ENCODE results near the gene ADGRL3. TPM values are rescaled to one million over a fixed set of nuclear protein-coding genes. Genes with fewer than 3 reads are reported as not detected.

The ADGRL3 gene
- total and polyA plus RNA-seq, 4 donors = 0.39 to 59.9 (median 2.9) TPM

DNA sequence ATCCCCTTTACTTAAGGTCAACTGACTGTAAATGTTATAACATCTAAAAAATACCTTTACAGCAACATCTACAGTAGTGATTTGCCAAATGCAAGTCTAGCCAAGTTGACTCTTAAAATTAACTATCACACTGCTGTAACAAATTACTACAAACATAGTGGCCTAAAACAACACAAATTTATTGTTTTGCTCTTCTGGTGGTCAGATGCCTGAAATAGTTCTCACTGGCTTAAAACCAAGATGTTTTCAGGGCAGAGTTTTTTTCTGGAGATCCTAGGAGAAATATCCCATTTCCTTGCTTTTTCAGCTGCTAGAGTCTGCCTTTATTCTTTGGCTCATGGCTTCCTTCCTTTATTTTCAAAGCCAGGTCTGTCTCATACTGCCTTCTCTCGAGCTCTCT lies 120.5 kb downstream of the ADGRL3 start:
- no peak overlapping the region for H3K9ac ChIP-seq (ENCODE audit: insufficient read depth in 1 of 2, low read length in 2 of 2)
- H3K36me3 ChIP-seq (ENCODE audit: control insufficient read depth in 4 of 4, insufficient read depth in 4 of 4, low read length in 4 of 4) = no peaks in the 10 kb centered on the region
- DNase-seq (no peak), ATAC-seq (ENCODE audit: insufficient read depth, low FRiP score) (no peak)
- H3K27ac ChIP-seq (ENCODE audit: low read depth in 1 of 2, low read length in 1 of 2) = no peak overlapping the region
- 66 to 79% methylated on average over 1 of the region's 1 CpG for WGBS, 2 donors
- no peak overlapping the region for H3K4me3 ChIP-seq
- no peaks in the 10 kb centered on the region for H3K27me3 ChIP-seq (ENCODE audit: control insufficient read depth in 3 of 3, insufficient read depth in 3 of 3, low read length in 2 of 3)
- TF ChIP-seq CTCF (IDR thresholded peaks at IDR 0.05; ENCODE audit: control extremely low read depth, extremely low read depth) = no peak
- H3K4me1 ChIP-seq (ENCODE audit: control insufficient read depth in 5 of 5, insufficient read depth in 5 of 5, low read length in 5 of 5) = no peaks in the 10 kb centered on the region
- H3K9me3 ChIP-seq (ENCODE audit: control insufficient read depth in 4 of 4, insufficient read depth in 3 of 4, low read length in 3 of 4) = peaks cover 0 to 6% (median 1%) of the 10 kb centered on the region in 4 donors

DNA sequence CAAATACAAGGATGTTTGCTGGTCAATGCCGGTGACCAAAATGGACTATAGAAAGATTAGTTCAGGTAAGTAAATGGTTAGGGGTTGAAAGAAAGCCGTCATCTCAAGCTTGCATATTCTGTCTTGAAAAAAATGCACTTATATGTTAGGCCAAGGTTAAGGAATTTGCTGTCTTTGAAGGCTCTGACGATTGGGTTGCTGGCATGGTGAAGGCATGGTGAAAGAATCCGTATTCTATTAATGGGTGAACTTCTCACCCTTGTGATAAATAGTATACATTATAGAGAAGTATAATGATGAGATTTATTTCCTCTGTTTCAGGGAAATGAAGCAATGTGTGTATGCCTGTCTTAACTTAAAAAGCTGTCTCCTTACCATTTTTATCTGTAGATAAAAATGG lies 132.6 kb downstream of the ADGRL3 start:
- peaks cover 0 to 3% (median 0%) of the 10 kb centered on the region in 5 donors for H3K4me1 ChIP-seq (ENCODE audit: control insufficient read depth in 5 of 5, insufficient read depth in 5 of 5, low read length in 5 of 5)
- H3K27me3 ChIP-seq (ENCODE audit: control insufficient read depth in 3 of 3, insufficient read depth in 3 of 3, low read length in 2 of 3) = no peaks in the 10 kb centered on the region
- DNase-seq (peak in 1 of 3 donors; percentile 20), ATAC-seq (ENCODE audit: insufficient read depth, low FRiP score) (no peak)
- no peak for TF ChIP-seq CTCF (IDR thresholded peaks at IDR 0.05; ENCODE audit: control extremely low read depth, extremely low read depth)
- peaks cover 0 to 5% (median 1%) of the 10 kb centered on the region in 4 donors for H3K9me3 ChIP-seq (ENCODE audit: control insufficient read depth in 4 of 4, insufficient read depth in 3 of 4, low read length in 3 of 4)
- H3K4me3 ChIP-seq = no peak overlapping the region
- H3K27ac ChIP-seq (ENCODE audit: low read depth in 1 of 2, low read length in 1 of 2) = no peak overlapping the region
- no peak overlapping the region for H3K9ac ChIP-seq (ENCODE audit: insufficient read depth in 1 of 2, low read length in 2 of 2)
- 65 to 73% methylated on average over 4 of the region's 4 CpGs for WGBS, 2 donors
- H3K36me3 ChIP-seq (ENCODE audit: control insufficient read depth in 4 of 4, insufficient read depth in 4 of 4, low read length in 4 of 4) = no peaks in the 10 kb centered on the region

DNA sequence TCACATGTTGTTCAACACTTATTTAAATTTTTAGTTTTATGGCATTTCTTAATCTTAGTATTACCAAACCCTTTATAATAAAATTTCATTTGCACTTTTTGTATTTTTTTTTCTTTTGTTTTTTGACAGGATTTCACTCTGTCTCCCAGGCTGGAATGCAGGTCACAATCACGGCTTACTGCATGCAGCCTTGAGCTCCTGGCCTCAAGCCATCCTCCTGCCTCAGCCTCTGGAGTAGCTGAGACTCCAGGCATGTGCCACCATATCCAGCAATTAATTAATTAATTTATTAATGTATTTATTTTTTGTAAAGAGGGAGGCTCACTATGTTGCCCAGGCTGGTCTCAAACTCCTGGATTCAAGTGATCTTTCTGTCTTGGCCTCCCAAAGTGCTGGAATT lies 133.4 kb downstream of the ADGRL3 start:
- peaks cover 0 to 5% (median 1%) of the 10 kb centered on the region in 4 donors for H3K9me3 ChIP-seq (ENCODE audit: control insufficient read depth in 4 of 4, insufficient read depth in 3 of 4, low read length in 3 of 4)
- no peak overlapping the region for H3K9ac ChIP-seq (ENCODE audit: insufficient read depth in 1 of 2, low read length in 2 of 2)
- peaks cover 0 to 3% (median 0%) of the 10 kb centered on the region in 5 donors for H3K4me1 ChIP-seq (ENCODE audit: control insufficient read depth in 5 of 5, insufficient read depth in 5 of 5, low read length in 5 of 5)
- no peak for TF ChIP-seq CTCF (IDR thresholded peaks at IDR 0.05; ENCODE audit: control extremely low read depth, extremely low read depth)
- ATAC-seq (ENCODE audit: insufficient read depth, low FRiP score) (no peak), DNase-seq (no peak)
- no peaks in the 10 kb centered on the region for H3K36me3 ChIP-seq (ENCODE audit: control insufficient read depth in 4 of 4, insufficient read depth in 4 of 4, low read length in 4 of 4)
- no peak overlapping the region for H3K27ac ChIP-seq (ENCODE audit: low read depth in 1 of 2, low read length in 1 of 2)
- H3K4me3 ChIP-seq = no peak overlapping the region
- WGBS, 2 donors = 73 to 75% methylated on average over 1 of the region's 1 CpG
- no peaks in the 10 kb centered on the region for H3K27me3 ChIP-seq (ENCODE audit: control insufficient read depth in 3 of 3, insufficient read depth in 3 of 3, low read length in 2 of 3)

DNA sequence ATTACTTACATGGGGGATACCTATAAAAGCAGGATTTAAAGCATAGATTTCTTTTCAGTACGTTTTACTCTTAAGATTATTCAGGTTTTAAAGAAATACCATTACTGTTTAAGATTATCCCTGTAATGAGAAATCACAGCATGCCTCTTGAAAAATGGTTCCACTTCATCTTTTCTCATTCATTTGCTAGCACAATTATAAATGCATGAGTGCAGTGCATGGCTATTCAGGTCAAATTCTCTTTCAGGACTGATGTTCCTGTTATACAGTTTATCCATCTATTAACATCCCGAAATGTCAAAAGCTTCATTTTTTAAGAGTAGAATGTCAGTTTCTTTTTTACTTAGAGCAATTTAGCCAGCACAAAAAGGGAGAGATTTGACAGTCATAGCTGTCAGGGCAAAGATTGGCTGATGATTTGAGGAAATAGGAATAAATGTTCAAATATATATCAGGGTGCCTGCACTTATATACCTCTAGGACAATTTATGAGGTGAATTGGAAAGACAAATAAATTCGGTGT lies 135.2 kb downstream of the ADGRL3 start:
- no peak overlapping the region for H3K4me3 ChIP-seq
- H3K9me3 ChIP-seq (ENCODE audit: control insufficient read depth in 4 of 4, insufficient read depth in 3 of 4, low read length in 3 of 4) = peaks cover 0 to 4% (median 0%) of the 10 kb centered on the region in 4 donors
- no peaks in the 10 kb centered on the region for H3K36me3 ChIP-seq (ENCODE audit: control insufficient read depth in 4 of 4, insufficient read depth in 4 of 4, low read length in 4 of 4)
- TF ChIP-seq CTCF (IDR thresholded peaks at IDR 0.05; ENCODE audit: control extremely low read depth, extremely low read depth) = no peak
- H3K27me3 ChIP-seq (ENCODE audit: control insufficient read depth in 3 of 3, insufficient read depth in 3 of 3, low read length in 2 of 3) = no peaks in the 10 kb centered on the region
- DNase-seq (no peak), ATAC-seq (ENCODE audit: insufficient read depth, low FRiP score) (no peak)
- H3K4me1 ChIP-seq (ENCODE audit: control insufficient read depth in 5 of 5, insufficient read depth in 5 of 5, low read length in 5 of 5) = peaks cover 0 to 3% (median 0%) of the 10 kb centered on the region in 5 donors
- no peak overlapping the region for H3K27ac ChIP-seq (ENCODE audit: low read depth in 1 of 2, low read length in 1 of 2)
- WGBS, 2 donors = 78 to 88% methylated on average over 3 of the region's 3 CpGs
- H3K9ac ChIP-seq (ENCODE audit: insufficient read depth in 1 of 2, low read length in 2 of 2) = no peak overlapping the region
